DMS114 treated with DMSO at 0.1 percent for 48 hours (cell line): Measurements from ENCODE around the gene KCTD17.
"Not testable (repeated sequence)": the region's sequence is repeated elsewhere in the genome, so short reads cannot be mapped to it uniquely, and the experiment has no call there.

ENCODE experiments used
- DNase-seq: peaks from one replicate; lab custom pipeline; 2025; ENCODE audit not compliant: unreplicated experiment; lab: John Stamatoyannopoulos, UW

Gene KCTD17

DNA sequence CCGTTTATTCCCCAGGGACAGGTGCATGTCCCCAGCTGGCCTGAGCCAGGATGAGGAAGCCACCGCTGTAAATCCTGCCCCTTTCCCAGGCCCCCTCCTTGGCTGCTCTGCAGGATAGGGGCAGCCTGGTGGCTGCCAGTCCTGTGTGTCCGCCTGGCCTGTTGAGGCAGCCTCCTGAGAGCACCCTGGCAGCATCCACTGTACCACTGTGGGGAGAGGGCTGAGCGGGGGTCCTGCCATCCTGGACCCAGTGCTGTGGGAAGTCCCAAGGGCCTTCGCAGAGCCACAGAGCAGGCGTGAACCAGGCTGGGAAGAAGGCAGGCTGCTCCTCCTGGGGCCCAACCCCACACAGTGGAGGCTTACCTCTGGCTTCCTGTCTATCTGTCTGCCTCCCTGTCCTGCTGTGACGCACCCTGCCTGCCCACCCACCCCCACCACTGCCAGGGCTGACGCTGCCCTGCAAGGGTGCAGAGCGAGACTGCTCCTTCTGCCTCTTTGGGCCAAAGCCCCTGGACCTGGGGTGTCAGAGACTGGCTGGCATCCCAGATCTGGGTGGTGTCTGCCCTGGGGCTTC lies 8.4 kb downstream of the KCTD17 start:
- DNase-seq, result no peak

DNA sequence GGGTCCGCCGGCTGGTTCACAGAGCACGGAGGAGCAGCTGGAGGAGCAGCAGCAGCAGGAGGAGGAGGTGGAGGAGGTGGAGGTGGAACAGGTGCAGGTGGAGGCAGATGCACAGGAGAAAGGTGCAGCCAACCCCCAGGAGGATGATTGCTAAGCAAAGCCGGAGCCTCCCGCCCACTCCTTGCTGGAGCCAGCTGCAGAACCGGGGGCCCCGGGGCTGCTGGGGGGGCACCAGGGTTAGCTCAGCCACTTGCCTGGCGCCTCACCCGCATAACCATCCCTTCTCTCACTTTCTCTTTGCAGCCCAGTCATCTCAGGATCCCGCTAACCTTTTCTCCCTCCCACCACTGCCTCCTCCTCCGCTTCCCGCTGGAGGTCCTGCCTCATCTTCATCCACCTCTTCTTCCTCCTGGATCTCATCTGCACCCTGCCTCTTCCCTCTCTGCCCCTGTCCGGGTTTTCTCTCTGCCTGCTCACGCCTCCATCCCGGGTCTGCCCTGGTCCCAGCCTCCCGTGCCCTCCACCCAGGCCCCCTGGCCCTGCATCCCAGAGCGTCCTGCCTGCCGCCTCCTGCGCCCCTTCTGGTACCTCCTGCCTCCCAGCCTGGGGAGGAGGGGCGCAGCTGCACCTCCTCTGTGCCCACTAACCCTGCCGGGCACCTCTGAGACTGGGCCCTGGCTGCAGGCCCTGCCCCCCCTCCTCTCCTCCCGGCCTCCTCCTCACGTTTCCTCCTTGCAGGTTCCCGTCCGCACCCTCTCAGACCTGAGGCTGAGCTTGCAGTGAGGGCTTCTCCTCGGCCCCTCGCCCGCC lies 9.5 kb downstream of the KCTD17 start:
- no peak for DNase-seq

DNA sequence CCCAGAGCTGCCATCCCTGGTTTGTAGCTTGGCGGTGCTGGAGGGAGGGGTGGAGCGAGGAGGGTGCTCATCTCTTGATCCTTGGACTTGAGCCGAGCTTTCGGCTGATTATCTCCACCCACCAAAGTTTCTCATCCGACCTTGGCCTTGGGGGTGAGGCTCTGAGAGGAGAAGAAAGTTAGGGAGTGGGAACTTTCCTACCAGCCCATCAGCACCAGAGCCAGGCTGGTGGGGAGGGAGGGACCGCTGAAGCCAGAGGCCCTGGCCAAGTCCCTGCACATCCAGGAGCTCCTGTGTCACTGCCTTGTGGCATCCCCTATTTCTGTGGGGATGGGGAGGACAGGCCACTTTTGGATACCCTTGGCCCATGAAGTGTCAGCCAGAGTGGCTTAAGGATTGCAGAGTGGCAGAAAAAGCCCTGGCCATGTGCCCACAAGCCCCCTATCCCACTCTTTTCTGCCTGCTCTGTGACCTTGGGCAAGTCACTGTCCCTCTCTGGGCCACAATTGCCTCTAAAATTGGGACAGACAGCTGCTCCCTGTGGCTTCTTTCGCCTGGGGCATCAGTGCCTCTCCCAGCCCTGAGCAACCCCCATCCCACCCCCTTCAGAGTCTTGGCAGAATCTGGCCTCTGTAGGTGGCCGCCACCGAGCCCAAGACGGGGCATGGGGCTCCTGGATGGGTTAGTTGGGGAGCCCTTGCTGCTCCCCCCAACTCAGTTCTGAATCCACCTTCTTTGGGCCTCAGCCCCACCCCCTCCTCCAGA lies 10.3 kb downstream of the KCTD17 start:
- DNase-seq, result no peak

DNA sequence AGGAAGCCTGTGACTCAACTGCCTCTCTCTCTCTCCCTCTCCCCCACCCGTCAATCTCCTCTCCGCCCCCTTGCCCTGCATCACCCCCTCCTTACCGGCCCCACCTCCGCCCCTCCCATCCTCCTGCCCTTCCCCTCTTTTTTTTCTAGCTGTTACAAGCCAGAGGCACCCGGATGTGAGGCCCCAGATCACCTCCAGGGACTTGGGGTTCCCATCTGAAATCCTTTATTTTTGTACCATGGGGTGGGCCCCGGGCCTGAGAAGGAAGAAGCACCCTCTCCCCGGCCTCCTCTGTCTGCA lies 10.8 kb downstream of the KCTD17 start:
- no peak for DNase-seq

DNA sequence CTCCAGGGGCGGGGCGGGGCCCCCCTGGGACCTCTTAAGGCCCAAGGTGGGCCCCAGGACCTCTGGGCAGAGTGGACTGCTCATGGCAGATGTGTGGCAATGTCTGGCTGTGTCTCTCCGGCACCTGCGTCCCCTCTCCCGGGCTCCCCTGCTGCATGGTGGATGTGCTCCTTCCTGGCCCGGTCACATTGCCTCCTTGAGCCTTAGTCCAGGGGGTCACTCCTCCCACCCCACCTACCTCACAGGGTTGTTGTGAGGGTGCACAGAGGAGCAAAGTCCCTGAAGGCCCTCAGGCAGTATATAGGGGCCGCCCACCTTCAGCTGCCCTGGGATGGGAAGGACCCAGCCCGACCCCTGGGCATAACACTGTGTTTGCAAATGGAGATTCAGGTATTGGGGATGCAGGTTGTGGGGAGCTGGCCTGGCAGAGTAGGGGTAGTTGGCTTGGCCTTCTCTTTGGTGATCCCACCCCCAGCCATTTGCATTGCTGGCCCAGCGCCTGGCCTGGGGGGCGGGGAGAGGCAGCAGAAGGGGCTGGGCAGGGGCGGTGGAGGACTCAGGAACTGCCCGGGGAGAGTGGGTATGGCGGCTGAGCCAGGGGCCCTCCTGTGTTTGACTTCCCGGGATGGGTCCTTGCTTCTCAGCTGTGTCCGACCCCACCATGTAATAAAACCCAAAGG lies 11.3 kb downstream of the KCTD17 start:
- DNase-seq, result no peak

DNA sequence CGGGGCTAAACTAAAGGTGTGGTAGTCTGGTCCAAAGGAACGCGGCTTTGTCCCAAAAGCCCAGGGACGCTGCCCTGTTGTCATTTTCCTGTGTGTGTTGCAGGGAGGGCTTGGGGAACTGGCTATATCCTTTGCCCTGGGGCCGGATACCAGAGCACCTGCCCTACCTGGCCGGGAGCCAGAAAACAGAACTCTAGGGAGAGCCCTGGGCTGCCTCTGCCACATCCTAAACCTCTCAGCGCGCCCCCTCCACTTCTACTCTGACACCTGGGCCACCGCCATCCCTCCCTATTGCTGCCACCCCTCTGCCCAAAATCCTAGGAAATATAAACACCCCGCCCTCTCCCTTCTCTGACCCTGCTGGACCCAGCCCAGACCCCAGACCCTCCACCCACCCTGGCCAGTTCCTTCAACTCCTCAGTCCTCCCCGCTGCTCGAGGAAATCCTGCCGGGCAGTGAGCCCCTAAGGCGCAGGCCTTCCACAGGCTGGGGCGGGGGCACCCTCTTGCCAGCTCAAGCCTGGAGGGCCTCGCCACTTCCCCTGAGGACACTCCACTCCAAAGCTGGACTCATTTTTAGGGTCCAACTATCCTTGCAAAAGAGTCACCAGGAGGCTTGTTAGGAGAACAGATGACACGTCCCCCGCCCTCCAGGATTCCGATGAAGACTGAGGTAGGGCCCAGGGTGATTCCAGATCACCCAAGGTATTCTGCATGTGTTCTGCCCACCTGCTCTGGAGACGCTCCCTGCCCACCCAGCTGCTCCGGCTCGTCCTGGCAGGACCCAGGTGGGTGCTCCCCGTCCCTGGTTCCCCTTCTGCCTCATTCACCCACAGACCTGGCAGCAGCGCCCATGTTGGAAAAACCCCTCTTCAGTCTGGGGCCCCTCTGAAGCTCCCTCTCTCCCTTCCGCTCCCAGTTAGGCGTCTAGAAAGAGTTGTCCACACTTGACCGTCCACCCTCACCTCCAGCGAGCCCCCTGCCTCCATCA lies 12.2 kb downstream of the KCTD17 start:
- DNase-seq, result no peak

DNA sequence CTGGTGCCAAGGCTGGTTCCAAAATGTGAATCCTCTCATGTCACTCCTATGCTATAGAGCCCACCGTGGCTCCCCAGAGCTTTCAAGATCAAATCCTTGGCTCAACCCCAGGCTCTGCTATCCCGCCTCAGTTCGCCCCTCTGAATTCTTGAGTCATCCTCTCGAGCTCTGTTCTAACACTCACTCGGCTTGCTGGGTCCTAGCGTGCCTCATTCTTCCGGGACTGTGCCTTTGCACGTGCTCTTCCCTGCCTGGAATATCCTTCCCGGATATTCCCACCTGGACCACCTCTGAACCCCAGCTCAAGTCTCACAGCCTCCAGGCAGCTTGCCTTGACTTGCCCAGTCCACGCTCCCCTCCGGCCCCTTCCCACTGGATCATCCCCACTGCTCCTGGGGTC lies 13.0 kb downstream of the KCTD17 start:
- no peak for DNase-seq

DNA sequence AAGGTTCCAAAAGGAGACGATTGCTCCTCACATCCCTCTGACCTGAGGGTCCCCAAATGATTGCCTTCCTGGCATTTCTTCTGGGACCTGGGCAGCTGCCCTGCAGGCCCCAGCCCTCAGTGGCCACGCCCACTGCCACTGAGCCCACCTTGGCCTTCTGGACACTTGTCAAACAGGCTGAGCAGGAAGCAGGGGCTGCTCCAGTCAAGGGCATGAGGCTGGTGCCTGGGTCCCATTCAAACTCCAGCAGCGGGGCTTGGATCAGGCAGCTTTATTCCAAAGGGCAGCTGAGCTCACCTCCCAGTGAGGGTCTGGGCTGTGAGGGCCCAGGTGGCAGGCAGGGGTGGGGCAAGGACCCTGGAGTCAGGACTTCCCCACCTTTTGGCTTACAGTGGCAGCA lies 13.6 kb downstream of the KCTD17 start:
- DNase-seq, result no peak

DNA sequence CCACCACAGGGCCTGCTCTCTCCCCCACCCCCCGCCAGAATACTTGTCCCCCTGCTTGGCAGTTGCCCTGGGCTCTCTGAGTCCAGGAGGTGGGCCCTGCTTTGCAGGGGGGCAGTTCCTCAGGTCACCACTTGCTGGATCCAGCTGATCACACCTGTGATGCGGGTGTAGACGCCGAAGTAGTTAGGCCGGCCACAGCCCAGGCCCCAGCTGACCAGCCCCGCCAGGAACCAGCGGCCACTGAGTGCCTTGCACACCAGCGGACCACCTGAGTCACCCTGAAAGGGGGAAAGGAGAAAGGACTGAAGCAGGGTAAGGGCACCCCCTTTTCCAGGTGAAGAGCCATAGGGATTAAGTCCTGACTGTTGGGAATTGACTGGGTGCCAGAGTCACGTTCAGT lies 14.4 kb downstream of the KCTD17 start:
- DNase-seq, result no peak

DNA sequence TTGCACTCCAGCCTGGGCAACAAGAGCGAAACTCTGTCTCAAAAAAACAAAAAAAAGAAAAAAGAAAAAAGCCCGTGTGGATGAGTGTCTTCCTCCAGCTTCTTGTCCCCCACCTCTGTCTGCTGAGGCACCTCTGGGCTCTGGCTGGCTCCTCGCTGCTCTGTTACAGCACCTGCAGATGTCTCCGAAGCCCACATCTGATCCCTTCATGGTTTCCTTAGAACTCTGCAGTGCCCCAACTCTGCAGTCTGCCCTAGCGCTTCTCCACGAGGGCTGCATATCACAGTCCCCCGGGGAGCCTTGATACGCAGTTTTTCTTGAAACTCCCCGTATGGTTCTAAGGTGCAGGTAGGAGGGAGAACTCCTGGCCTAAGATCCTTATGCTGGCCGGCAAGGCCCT lies 15.9 kb downstream of the KCTD17 start:
- no peak for DNase-seq

DNA sequence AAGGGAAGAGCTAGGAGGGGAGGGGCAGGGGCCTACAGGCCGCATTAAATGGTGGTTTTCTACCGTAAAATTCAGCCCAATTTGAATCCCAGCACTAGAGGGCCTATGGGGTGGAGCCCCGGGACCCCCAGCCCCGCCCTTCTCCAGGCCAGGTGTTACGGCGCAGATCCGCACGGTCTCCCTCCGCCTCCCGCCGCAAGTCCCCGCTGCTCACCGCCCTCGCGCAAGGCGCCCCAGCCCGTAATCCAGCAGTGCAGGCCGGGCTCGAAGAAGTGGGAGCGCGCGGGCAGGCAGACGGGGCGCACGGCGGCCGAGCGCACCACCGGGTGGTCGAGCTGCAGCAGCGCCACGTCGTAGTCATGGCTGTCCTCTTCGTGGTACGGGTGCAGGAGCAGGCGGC lies 17.3 kb downstream of the KCTD17 start:
- DNase-seq, result no peak

DNA sequence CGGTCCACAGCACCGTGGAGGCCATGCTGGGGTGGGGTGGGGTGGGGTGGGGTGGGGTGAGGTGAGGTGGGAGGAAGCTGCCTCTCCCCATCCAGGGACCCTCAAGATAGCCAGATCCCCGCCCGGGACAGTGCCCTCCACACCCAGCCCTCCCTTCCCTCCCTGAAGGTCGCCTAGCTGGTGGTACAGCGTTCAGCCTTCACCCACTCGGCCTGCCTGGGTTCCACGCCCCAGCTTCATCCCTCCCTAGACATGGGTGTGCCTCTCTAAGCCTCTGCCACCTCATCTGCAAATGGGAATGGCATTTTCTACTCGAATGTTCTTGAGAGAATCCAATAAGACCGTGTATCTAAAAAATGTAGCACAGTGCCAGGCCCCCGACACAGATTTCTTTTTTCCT lies 17.8 kb downstream of the KCTD17 start:
- DNase-seq, result no peak

DNA sequence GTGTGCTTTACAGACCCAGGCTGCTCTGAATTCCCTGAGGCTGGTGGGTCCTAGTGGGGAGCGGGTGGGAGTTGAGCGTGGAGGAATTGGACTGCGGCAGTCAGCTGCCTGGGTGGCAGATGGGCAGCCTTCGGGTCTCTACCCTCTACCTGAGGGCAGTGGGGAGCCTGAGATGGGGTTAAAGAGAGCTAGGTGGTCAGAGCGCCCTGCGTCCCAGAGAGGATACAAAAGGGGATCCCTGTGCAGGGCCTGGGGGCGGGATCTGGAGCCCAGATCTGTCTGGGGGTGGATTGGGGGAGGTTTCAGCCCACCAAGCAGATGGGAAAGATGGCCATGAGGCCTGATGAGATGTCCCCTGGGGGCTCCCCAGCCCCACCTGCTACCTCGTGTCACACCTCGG lies 18.2 kb downstream of the KCTD17 start:
- DNase-seq, result no peak

DNA sequence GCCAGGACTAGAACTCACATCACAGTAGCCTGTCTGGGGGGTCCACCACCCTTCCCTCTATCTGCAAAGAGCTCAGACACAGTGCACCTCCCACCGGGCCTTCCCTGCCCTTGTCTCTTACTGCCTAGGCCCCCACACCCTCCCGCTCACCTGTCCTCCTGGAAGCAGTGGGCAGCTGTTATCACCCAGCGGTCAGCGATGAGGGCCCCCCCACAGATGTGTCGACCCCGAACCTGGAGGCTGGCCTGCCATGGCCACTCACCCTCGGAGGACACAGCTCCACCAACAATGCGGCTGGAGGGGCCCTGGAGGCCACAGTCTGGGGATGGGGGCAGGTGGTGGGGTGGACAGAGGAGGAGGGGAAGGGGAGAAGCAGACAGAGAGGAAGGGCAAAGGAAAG lies 18.8 kb downstream of the KCTD17 start:
- no peak for DNase-seq

DNA sequence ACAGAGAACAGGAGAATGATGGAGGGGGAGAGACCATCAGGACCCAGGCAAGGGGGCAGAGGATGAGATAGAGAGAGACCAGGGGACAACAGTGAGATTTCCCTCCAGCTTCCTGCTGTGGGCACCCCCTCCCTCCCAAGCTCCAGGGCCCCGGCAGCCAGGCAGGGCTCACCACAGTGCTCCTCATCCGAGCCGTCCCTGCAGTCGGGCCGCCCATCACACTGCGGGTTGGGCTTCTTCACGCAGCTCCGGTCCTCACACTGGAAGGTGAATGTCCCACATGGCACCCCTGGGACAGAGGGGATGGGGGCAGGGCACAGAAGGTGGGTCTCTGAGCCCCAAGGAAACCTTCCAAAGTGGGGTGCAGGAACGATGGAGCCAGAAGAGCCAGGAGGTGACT lies 19.2 kb downstream of the KCTD17 start:
- DNase-seq, result no peak

DNA sequence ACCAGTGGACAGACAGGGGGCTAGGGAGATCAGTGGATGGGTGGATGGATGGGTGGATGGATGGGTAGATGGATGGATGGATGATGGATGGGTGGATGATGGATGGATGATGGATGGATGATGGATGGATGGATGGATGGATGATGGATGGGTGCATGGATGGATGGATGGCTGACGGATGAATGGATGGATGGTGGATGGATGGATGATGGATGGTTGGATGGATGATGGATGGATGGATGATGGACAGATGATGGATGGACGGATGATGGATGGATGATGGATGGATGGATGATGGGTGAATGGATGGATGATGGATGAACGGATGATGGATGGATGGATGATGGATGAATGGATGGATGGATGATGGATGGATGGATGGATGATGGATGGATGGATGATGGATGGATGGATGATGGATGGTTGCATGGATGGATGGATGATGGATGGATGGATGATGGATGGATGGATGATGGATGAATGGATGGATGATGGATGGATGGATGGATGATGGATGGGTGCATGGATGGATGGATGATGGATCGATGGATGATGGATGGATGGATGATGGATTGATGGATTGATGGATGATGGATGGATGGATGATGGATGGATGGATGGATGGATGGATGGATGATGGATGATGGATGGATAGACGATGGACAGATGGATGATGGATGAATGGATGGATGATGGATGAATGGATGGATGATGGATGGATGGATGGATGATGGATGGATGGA lies 20.5 kb downstream of the KCTD17 start:
- DNase-seq, result not testable (repeated sequence)

DNA sequence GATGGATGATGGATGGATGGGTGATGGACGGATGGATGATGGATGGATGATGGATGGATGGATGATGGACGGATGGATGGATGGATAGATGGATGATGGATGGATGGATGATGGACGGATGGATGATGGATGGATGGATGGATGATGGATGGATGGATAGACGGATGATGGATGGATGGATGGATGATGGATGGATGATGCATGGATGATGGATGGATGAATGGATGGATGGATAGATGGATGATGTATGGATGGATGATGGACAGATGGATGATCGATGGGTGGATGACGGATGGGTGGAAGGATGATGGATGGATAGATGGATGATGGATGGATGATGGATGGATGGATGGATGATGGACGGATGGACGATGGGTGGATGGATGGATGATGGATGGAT lies 21.1 kb downstream of the KCTD17 start:
- no peak for DNase-seq

DNA sequence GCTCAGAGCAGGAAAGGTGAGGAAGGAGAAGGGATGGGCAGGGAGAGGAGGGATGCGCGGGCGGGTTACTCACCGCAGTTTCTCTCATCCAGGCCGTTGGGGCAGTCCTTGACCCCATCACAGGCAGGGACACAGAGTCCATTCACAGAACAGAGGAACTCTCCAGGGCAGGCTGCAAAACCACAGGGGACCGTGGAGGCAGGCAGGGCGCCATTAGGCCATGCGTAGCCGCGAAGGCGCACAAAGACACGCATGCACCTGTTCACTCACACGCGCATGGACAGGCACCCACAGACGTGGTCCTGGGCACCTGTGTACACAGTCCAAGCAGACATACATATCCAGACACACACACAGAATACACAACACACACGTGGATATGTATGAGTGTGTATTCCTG lies 23.0 kb downstream of the KCTD17 start:
- no peak for DNase-seq

DNA sequence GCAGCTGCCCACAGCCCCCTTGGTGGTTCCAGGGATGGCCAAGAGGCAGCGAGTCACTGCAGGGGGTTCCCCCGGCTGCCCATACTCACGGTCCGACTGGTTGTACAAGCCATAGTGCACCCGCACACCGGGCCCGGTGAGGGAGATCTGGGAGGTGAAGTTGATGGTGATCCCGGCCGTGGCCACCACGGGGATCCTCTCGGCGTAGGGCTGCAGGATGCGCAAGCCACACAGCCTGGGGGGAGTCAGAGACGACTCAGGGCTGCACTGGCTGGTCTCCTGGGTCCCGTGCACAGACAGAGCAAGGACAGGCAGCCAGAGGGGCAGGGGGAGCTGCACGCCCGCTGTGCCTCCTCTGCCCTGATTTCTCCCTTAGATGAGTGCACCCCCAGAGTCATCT lies 23.5 kb downstream of the KCTD17 start:
- DNase-seq, result no peak

DNA sequence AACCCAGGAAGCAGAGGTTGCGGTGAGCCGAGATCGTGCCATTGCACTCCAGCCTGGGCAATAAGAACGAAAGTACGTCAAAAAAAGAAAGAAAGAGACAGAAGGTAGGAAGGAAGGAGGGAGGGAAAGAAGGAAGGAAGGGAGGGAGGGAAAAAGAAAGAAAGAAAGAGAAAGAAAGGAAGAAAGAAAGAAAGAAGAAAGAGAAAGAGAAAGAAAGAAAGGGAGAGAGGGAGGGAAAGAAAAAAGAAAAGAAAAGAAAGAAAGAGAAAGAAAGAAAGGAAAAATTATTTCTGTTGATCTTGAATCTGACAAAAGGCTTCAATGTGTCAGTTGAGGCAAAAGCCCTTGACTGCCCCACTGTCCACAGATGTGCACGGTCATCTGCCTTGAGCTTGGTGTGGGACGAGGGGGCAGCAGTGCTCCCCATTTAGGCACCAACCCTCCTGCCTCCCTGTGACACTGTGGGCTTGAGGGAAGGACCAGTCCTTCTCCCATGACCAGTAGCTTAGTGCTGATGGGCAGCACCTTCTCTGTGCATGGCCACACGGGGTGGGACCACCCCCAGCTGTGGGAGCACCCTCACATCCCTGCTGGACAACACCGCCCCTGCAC lies 24.4 kb downstream of the KCTD17 start:
- no peak for DNase-seq
